ENCODE measurements around the gene TP53BP2.
"Not testable (repeated sequence)": the region's sequence is repeated elsewhere in the genome, so short reads cannot be mapped to it uniquely, and the experiment has no call there.

GRCh38 chr1:223809905-223810304, 35.8 kb downstream of the TP53BP2 start:
- TF ChIP-seq CTCF (IDR thresholded peaks at IDR 0.05; ENCODE audit: low read depth, low read length); POLR2A (IDR thresholded peaks at IDR 0.05; ENCODE audit: extremely low read depth, insufficient read length): not testable (repeated sequence)
